ENCODE results near the gene RHEB.
A peak's percentile ranks its signal among the peaks of the same experiment; 100 is the strongest.
"Not testable (repeated sequence)": the region's sequence is repeated elsewhere in the genome, so short reads cannot be mapped to it uniquely, and the experiment has no call there.

Gene RHEB

GRCh38 chr7:151544183-151544582 lies 24.5 kb upstream of the RHEB start:
- no peaks in the 10 kb centered on the region for H3K36me3 ChIP-seq (ENCODE audit: insufficient read depth, low read length)

GRCh38 chr7:151542606-151543130 lies 23.0 kb upstream of the RHEB start:
- H3K27me3 ChIP-seq (ENCODE audit: insufficient read depth, low read length): no peaks in the 10 kb centered on the region
- peaks cover 20% of the 10 kb centered on the region for H3K4me1 ChIP-seq (ENCODE audit: insufficient read depth, low read length)
- no peak overlapping the region for H2AFZ ChIP-seq (ENCODE audit: low read depth, low read length)
- H3K36me3 ChIP-seq (ENCODE audit: insufficient read depth, low read length): no peaks in the 10 kb centered on the region
- no peak overlapping the region for H3K4me3 ChIP-seq (ENCODE audit: low read length)
- H3K9me3 ChIP-seq (ENCODE audit: low read length): no peaks in the 10 kb centered on the region

More at GRCh38 chr7:151544183-151544582, 24.5 kb upstream of the RHEB start:
- no peaks in the 10 kb centered on the region for H3K27me3 ChIP-seq (ENCODE audit: insufficient read depth, low read length)
- H3K4me3 ChIP-seq (ENCODE audit: low read length): no peak overlapping the region
- peaks cover 9% of the 10 kb centered on the region for H3K4me1 ChIP-seq (ENCODE audit: insufficient read depth, low read length)
- no peak overlapping the region for H2AFZ ChIP-seq (ENCODE audit: low read depth, low read length)
- H3K9me3 ChIP-seq (ENCODE audit: low read length): no peaks in the 10 kb centered on the region

- Histone ChIP-seq H3K9me3 (ENCODE audit: low read length) (no peaks in the 10 kb centered on the region), H3K4me1 (ENCODE audit: insufficient read depth, low read length) (peaks cover 25% of the 10 kb centered on the region)
These were observed 22.2 kb upstream of the RHEB start for GRCh38 chr7:151541709-151542499.

GRCh38 chr7:151540146-151540545 lies 20.5 kb upstream of the RHEB start:
- Histone ChIP-seq H3K4me1 (ENCODE audit: insufficient read depth, low read length) (peaks cover 25% of the 10 kb centered on the region), H3K9me3 (ENCODE audit: low read length) (no peaks in the 10 kb centered on the region), H3K27me3 (ENCODE audit: insufficient read depth, low read length) (no peaks in the 10 kb centered on the region), H3K4me3 (ENCODE audit: low read length) (no peak overlapping the region), H3K36me3 (ENCODE audit: insufficient read depth, low read length) (no peaks in the 10 kb centered on the region), H2AFZ (ENCODE audit: low read depth, low read length) (no peak overlapping the region)

More at GRCh38 chr7:151541709-151542499, 22.2 kb upstream of the RHEB start:
- Histone ChIP-seq H3K27me3 (ENCODE audit: insufficient read depth, low read length) (no peaks in the 10 kb centered on the region), H3K36me3 (ENCODE audit: insufficient read depth, low read length) (no peaks in the 10 kb centered on the region), H3K4me3 (ENCODE audit: low read length) (no peak overlapping the region), H2AFZ (ENCODE audit: low read depth, low read length) (no peak overlapping the region)

GRCh38 chr7:151539088-151539671 lies 19.5 kb upstream of the RHEB start:
- H3K36me3 ChIP-seq (ENCODE audit: insufficient read depth, low read length): no peaks in the 10 kb centered on the region
- no peaks in the 10 kb centered on the region for H3K9me3 ChIP-seq (ENCODE audit: low read length)
- peak overlapping the region; percentile 47 for H2AFZ ChIP-seq (ENCODE audit: low read depth, low read length)
- no peaks in the 10 kb centered on the region for H3K27me3 ChIP-seq (ENCODE audit: insufficient read depth, low read length)
- H3K4me1 ChIP-seq (ENCODE audit: insufficient read depth, low read length): peaks cover 25% of the 10 kb centered on the region
- peak overlapping the region; percentile 41 for H3K4me3 ChIP-seq (ENCODE audit: low read length)

- Histone ChIP-seq H3K4me3 (ENCODE audit: low read length) (no peak overlapping the region), H3K36me3 (ENCODE audit: insufficient read depth, low read length) (no peaks in the 10 kb centered on the region), H3K4me1 (ENCODE audit: insufficient read depth, low read length) (peaks cover 25% of the 10 kb centered on the region), H3K9me3 (ENCODE audit: low read length) (no peaks in the 10 kb centered on the region), H3K27me3 (ENCODE audit: insufficient read depth, low read length) (no peaks in the 10 kb centered on the region), H2AFZ (ENCODE audit: low read depth, low read length) (no peak overlapping the region)
These were observed 18.3 kb upstream of the RHEB start for GRCh38 chr7:151537818-151538561.

GRCh38 chr7:151536178-151536577 lies 16.5 kb upstream of the RHEB start:
- not testable (repeated sequence) for H2AFZ ChIP-seq (ENCODE audit: low read depth, low read length); H3K27me3 ChIP-seq (ENCODE audit: insufficient read depth, low read length); H3K9me3 ChIP-seq (ENCODE audit: low read length); H3K36me3 ChIP-seq (ENCODE audit: insufficient read depth, low read length); H3K4me3 ChIP-seq (ENCODE audit: low read length)
- H3K4me1 ChIP-seq (ENCODE audit: insufficient read depth, low read length): peaks cover 25% of the 10 kb centered on the region

- Histone ChIP-seq H2AFZ (ENCODE audit: low read depth, low read length) (no peak overlapping the region), H3K4me1 (ENCODE audit: insufficient read depth, low read length) (no peaks in the 10 kb centered on the region), H3K27me3 (ENCODE audit: insufficient read depth, low read length) (no peaks in the 10 kb centered on the region), H3K4me3 (ENCODE audit: low read length) (no peak overlapping the region), H3K36me3 (ENCODE audit: insufficient read depth, low read length) (no peaks in the 10 kb centered on the region), H3K9me3 (ENCODE audit: low read length) (peaks cover 8% of the 10 kb centered on the region)
These were observed 10.1 kb upstream of the RHEB start for GRCh38 chr7:151529842-151530241.

- H3K4me1 ChIP-seq (ENCODE audit: insufficient read depth, low read length): no peaks in the 10 kb centered on the region
- no peaks in the 10 kb centered on the region for H3K36me3 ChIP-seq (ENCODE audit: insufficient read depth, low read length)
- no peak overlapping the region for H2AFZ ChIP-seq (ENCODE audit: low read depth, low read length)
- no peaks in the 10 kb centered on the region for H3K27me3 ChIP-seq (ENCODE audit: insufficient read depth, low read length)
- H3K9me3 ChIP-seq (ENCODE audit: low read length): peaks cover 4% of the 10 kb centered on the region
- H3K4me3 ChIP-seq (ENCODE audit: low read length): no peak overlapping the region
These were observed 5.2 kb upstream of the RHEB start for GRCh38 chr7:151524845-151525244.

- Histone ChIP-seq H3K27me3 (ENCODE audit: insufficient read depth, low read length) (no peaks in the 10 kb centered on the region), H3K36me3 (ENCODE audit: insufficient read depth, low read length) (no peaks in the 10 kb centered on the region), H3K4me3 (ENCODE audit: low read length) (no peak overlapping the region), H3K9me3 (ENCODE audit: low read length) (peaks cover 1% of the 10 kb centered on the region), H2AFZ (ENCODE audit: low read depth, low read length) (no peak overlapping the region), H3K4me1 (ENCODE audit: insufficient read depth, low read length) (no peaks in the 10 kb centered on the region)
These were observed 4.6 kb upstream of the RHEB start for GRCh38 chr7:151524331-151524730.

- peaks cover 2% of the 10 kb centered on the region for H3K9me3 ChIP-seq (ENCODE audit: low read length)
- H3K4me1 ChIP-seq (ENCODE audit: insufficient read depth, low read length): peaks cover 10% of the 10 kb centered on the region
- no peaks in the 10 kb centered on the region for H3K27me3 ChIP-seq (ENCODE audit: insufficient read depth, low read length)
- H3K36me3 ChIP-seq (ENCODE audit: insufficient read depth, low read length): no peaks in the 10 kb centered on the region
- peak overlapping the region; percentile 28 for H2AFZ ChIP-seq (ENCODE audit: low read depth, low read length)
- H3K4me3 ChIP-seq (ENCODE audit: low read length): peak overlapping the region; percentile 47
These were observed 945 bp upstream of the RHEB start for GRCh38 chr7:151520419-151521261.

GRCh38 chr7:151518947-151519764 lies 539 bp downstream of the RHEB start:
- Histone ChIP-seq H3K4me1 (ENCODE audit: insufficient read depth, low read length) (peaks cover 10% of the 10 kb centered on the region), H3K4me3 (ENCODE audit: low read length) (peak overlapping the region; percentile 56)
- H3K36me3 ChIP-seq (ENCODE audit: insufficient read depth, low read length); H2AFZ ChIP-seq (ENCODE audit: low read depth, low read length); H3K27me3 ChIP-seq (ENCODE audit: insufficient read depth, low read length); H3K9me3 ChIP-seq (ENCODE audit: low read length): not testable (repeated sequence)
